Caco-2 (cell line): ENCODE measurements around the gene C5orf58. TPM values are rescaled to one million over a fixed set of nuclear protein-coding genes. Genes with fewer than 3 reads are reported as not detected.

Experiments
- BruUV-seq: library from RNA; stranded (reverse); fragments of 400-500 nt; replicated peaks from 2 replicates; lab custom pipeline; 2021; lab: Mats Ljungman, UMichigan
- CTCF ChIA-PET: fragments of 300-600 bp; sonication (Branson Sonifier 250); formaldehyde crosslinking; loops from one replicate; lab custom pipeline; 2022; ENCODE audit warnings: antibody characterized with exemption; lab: Charles Lee
- POLR2A ChIA-PET: fragments of 300-600 bp; sonication (Branson Sonifier 250); formaldehyde crosslinking; loops from one replicate; lab custom pipeline; 2022; ENCODE audit warnings: antibody characterized with exemption; lab: Charles Lee
- DNase-seq, 2 experiments: peaks; one replicate each; pipeline versions ENCODE4 v3.0.0 to v3.0.0-alpha.2; 2020 to 2022
- H3K27me3 ChIP-seq: replicated peaks from 2 replicates; pipeline ENCODE4 v1.6.0; 2011; ENCODE audit warnings: low read length; ENCODE audit not compliant: control insufficient read depth, insufficient read depth
- H3K36me3 ChIP-seq: 2 replicates; pipeline ENCODE4 v1.5.1; 2011; ENCODE audit warnings: low read length; ENCODE audit not compliant: control insufficient read depth, insufficient read depth
- H3K4me1 ChIP-seq: fragments of 250-450 bp; sonication (Bioruptor Pico); 2 replicates; pipeline ENCODE4 v1.5.1; 2020; ENCODE audit warnings: mild to moderate bottlenecking
- H3K4me3 ChIP-seq: 2 replicates; pipeline ENCODE4 v1.5.1; 2011; ENCODE audit warnings: low read depth, mild to moderate bottlenecking, control low read depth, low read length
- H3K9me3 ChIP-seq: fragments of 250-450 bp; sonication (Bioruptor Pico); 2 replicates; pipeline ENCODE4 v1.5.1; 2020; ENCODE audit warnings: mild to moderate bottlenecking, moderate library complexity
- H3K27ac Mint-ChIP-seq: one replicate; pipeline ENCODE4 v1.8.0; 2022; ENCODE audit warnings: mixed read lengths; ENCODE audit not compliant: unreplicated experiment
- H3K27me3 Mint-ChIP-seq: one replicate; pipeline ENCODE4 v1.8.0; 2022; ENCODE audit warnings: mixed read lengths; ENCODE audit not compliant: insufficient read depth, unreplicated experiment
- H3K36me3 Mint-ChIP-seq: one replicate; pipeline ENCODE4 v1.8.0; 2022; ENCODE audit warnings: mild to moderate bottlenecking, mixed read lengths; ENCODE audit not compliant: insufficient read depth, unreplicated experiment
- H3K4me1 Mint-ChIP-seq: one replicate; pipeline ENCODE4 v1.8.0; 2022; ENCODE audit warnings: low read depth, mixed read lengths; ENCODE audit not compliant: unreplicated experiment
- H3K4me3 Mint-ChIP-seq: one replicate; pipeline ENCODE4 v1.8.0; 2022; ENCODE audit warnings: mild to moderate bottlenecking, moderate library complexity, mixed read lengths; ENCODE audit not compliant: unreplicated experiment
- H3K9me3 Mint-ChIP-seq: one replicate; pipeline ENCODE4 v1.8.0; 2022; ENCODE audit warnings: mixed read lengths; ENCODE audit not compliant: unreplicated experiment
- intact Hi-C: fragments of 100-400 bp; cut with micrococcal nuclease; formaldehyde crosslinking; loops from one replicate; pipeline ENCODE4 v1.10.0; 2022; ENCODE audit not compliant: unreplicated experiment
- total RNA-seq: library from RNA; stranded (reverse); gene quantifications from 2 replicates; pipeline ENCODE4 v1.2.3, GENCODE V29; 2022
- TF ChIP-seq, protein P1 (sequence below), 2 experiments: fragments of 200-600 bp in 1 of 2; IDR thresholded peaks; 1 replicate in 1 of 2; 2 replicates in 1 of 2; pipeline versions ENCODE4 v1.5.1 to v1.8.0; 2011 to 2022; ENCODE audit warnings: antibody characterized with exemption in 1 of 2, control low read depth in 1 of 2, inconsistent platforms in 1 of 2, low read depth in 1 of 2, low read length in 1 of 2, mild to moderate bottlenecking in 1 of 2, moderate library complexity in 1 of 2; ENCODE audit not compliant: insufficient read depth in 1 of 2, severe bottlenecking in 1 of 2, unreplicated experiment in 1 of 2

Gene C5orf58
- total RNA-seq, 1 experiment from 2014 or later = not detected

DNA sequence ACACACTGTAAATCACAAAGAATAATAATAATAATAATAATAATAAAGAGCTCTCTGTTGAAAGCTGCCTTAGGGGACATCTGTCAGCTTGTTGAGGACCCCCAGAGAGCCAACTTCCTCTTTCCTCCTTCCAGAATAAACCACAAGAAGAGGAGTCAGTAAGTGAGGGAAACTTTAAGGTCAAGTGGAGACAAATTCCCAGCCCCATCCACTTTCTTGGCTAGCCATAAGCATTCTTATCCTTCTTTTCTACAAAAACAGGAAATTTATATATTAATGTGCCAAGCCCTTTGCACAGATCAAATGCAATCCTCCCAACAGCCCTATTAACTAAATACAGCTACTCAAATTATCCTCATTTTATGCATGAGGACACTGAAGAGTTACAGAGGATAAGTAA is 9.4 kb upstream of the C5orf58 start:
- no peaks in the 10 kb centered on the region for H3K4me1 ChIP-seq
- no peak for DNase-seq
- Mint-ChIP-seq H3K27me3 (peaks cover 9% of the 10 kb centered on the region), H3K4me3 (no peak overlapping the region), H3K27ac (no peak overlapping the region), H3K9me3 (no peaks in the 10 kb centered on the region), H3K4me1 (no peaks in the 10 kb centered on the region), H3K36me3 (no peaks in the 10 kb centered on the region)
- BruUV-seq = no TSS peak
- no peaks in the 10 kb centered on the region for H3K36me3 ChIP-seq
- TF ChIP-seq, protein P1, sequence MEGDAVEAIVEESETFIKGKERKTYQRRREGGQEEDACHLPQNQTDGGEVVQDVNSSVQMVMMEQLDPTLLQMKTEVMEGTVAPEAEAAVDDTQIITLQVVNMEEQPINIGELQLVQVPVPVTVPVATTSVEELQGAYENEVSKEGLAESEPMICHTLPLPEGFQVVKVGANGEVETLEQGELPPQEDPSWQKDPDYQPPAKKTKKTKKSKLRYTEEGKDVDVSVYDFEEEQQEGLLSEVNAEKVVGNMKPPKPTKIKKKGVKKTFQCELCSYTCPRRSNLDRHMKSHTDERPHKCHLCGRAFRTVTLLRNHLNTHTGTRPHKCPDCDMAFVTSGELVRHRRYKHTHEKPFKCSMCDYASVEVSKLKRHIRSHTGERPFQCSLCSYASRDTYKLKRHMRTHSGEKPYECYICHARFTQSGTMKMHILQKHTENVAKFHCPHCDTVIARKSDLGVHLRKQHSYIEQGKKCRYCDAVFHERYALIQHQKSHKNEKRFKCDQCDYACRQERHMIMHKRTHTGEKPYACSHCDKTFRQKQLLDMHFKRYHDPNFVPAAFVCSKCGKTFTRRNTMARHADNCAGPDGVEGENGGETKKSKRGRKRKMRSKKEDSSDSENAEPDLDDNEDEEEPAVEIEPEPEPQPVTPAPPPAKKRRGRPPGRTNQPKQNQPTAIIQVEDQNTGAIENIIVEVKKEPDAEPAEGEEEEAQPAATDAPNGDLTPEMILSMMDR (IDR thresholded peaks at IDR 0.05; ENCODE audit: insufficient read depth in 1 of 2, low read depth in 1 of 2, low read length in 1 of 2, severe bottlenecking in 1 of 2, unreplicated experiment in 1 of 2) = no peak
- ChIA-PET CTCF (no interaction called here), POLR2A (no interaction called here)
- H3K4me3 ChIP-seq = no peak overlapping the region
- H3K9me3 ChIP-seq = no peaks in the 10 kb centered on the region
- no peaks in the 10 kb centered on the region; the same call in 1 of the 2 replicates for H3K27me3 ChIP-seq
- intact Hi-C loops = loop anchor here (10.0 kb wide), 2 partner anchors 121 to 959 kb away; no protein-coding TSS in a partner anchor

DNA sequence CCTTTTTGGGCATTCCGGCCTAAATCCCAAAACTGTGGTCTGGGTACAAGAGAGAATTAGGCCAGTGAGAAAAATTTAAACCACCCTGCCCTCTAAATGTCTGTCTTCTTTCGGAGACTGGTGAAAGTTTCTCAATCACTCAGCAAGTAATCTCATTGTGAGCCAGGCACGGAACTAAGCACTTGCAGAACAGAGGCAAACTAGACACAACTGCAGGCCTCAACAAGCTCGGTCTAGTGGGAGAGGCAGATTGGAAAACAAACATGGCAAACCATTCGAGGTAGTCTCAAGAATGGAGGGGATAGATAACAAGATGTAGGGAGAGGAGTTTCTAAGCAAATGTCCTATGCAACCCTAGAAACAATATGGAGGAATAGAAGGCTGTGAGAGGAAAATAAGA is 8.9 kb upstream of the C5orf58 start:
- intact Hi-C loops = loop anchor here (10.0 kb wide), 2 partner anchors 121 to 959 kb away; no protein-coding TSS in a partner anchor
- ChIA-PET CTCF (no interaction called here), POLR2A (no interaction called here)
- no peak for DNase-seq
- Mint-ChIP-seq H3K4me1 (no peaks in the 10 kb centered on the region), H3K27ac (no peak overlapping the region), H3K4me3 (no peak overlapping the region), H3K9me3 (no peaks in the 10 kb centered on the region), H3K36me3 (no peaks in the 10 kb centered on the region), H3K27me3 (peaks cover 12% of the 10 kb centered on the region)
- Histone ChIP-seq H3K4me1 (no peaks in the 10 kb centered on the region), H3K36me3 (no peaks in the 10 kb centered on the region), H3K9me3 (no peaks in the 10 kb centered on the region), H3K4me3 (no peak overlapping the region), H3K27me3 (no peaks in the 10 kb centered on the region; the same call in 1 of the 2 replicates)
- BruUV-seq = no TSS peak
- TF ChIP-seq, protein P1 (IDR thresholded peaks at IDR 0.05; ENCODE audit: insufficient read depth in 1 of 2, low read depth in 1 of 2, low read length in 1 of 2, severe bottlenecking in 1 of 2, unreplicated experiment in 1 of 2) = no peak

DNA sequence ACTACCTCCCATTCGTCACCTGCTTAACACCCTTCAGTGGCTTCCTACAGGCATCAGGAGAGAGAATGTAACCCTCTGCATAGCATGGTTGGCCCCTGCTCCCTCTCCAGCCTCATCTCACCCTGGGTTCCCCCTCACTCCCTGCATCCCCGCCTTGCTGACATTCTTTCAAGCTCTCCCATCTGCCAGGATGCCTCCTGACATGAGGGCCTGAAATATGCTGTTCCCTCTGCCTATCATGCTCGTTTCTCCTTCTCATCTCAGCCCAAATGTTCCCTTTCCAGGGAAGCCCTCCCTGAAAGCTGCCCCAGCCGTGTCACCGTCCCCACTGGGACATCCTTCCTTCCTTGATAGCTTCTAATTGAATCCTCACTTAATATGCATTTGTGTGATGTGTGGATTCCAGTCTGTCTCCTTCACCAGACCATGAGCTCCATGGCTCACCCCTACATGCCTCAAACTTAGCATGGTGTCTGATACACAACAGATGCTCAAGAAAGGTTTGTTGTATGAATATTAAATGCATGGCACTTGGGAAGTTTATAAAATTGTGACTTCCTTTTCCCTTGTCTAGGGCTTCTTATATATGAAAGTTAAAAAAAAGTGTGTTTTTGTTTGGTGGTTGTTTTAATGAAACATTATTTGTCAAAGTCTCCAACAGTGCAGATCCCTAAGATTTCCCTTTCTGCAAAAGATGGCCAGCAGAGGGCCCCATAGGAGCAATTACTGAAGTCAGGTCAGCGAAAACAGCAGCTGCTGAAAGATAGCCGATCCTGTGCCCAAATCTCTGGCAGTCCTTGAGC is 7.3 kb upstream of the C5orf58 start:
- H3K4me1 Mint-ChIP-seq = no peaks in the 10 kb centered on the region
- no TSS peak for BruUV-seq
- H3K4me3 Mint-ChIP-seq = no peak overlapping the region
- Histone ChIP-seq H3K4me1 (no peaks in the 10 kb centered on the region), H3K9me3 (no peaks in the 10 kb centered on the region), H3K36me3 (no peaks in the 10 kb centered on the region), H3K27me3 (no peaks in the 10 kb centered on the region; the same call in 1 of the 2 replicates), H3K4me3 (no peak overlapping the region)
- DNase-seq = peak; percentile 59 to 69
- ChIA-PET POLR2A (no interaction called here), CTCF (interaction anchor here (0.6 to 1.4 kb wide), 7 partner anchors 40 to 408 kb away, joined by 3 to 9 read pairs (median 5); no protein-coding TSS in a partner anchor)
- H3K36me3 Mint-ChIP-seq = no peaks in the 10 kb centered on the region
- H3K27me3 Mint-ChIP-seq = peaks cover 8% of the 10 kb centered on the region
- intact Hi-C loops = loop anchor here (1.0 to 10.0 kb wide), 4 partner anchors 119 to 961 kb away; no protein-coding TSS in a partner anchor
- no peak overlapping the region for H3K27ac Mint-ChIP-seq
- H3K9me3 Mint-ChIP-seq = no peaks in the 10 kb centered on the region
- TF ChIP-seq, protein P1 (IDR thresholded peaks at IDR 0.05; ENCODE audit: insufficient read depth in 1 of 2, low read depth in 1 of 2, low read length in 1 of 2, severe bottlenecking in 1 of 2, unreplicated experiment in 1 of 2) = peak; percentile 69 to 75
